Stimulated activated CD4-positive, alpha-beta T cell treated with anti-CD3 and anti-CD28 coated beads, TNF-alpha, amount 100 ng/mL, for 4 hours (primary cell): Measurements from ENCODE around the gene IMPG1.
"Not testable (repeated sequence)": the region's sequence is repeated elsewhere in the genome, so short reads cannot be mapped to it uniquely, and the experiment has no call there.

Experiments used
- DNase-seq, 3 experiments: peaks; one replicate each; pipeline ENCODE4 v3.0.0-alpha.2; 2020; ENCODE audit warnings: low read depth in 3 of 3

The IMPG1 gene

DNA sequence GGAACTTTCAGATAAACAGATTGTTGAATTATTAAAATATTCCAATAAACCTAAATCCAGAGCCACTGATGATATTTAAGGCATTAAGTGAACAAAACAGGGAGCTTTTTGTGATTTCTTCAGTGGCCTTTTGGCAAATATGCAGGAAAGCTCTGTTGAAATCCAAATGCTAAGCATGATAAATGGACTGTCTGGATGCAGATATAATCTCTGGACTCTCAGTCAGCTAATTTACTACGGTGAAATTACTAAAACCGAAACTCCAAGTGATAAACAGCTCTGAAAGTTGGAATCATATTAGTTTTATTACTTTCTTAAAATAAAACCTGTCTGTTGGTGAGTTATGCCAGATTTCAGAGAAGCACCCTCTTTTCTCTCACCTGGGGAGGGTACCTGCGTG lies 120.3 kb downstream of the IMPG1 start:
- no peak for DNase-seq

GRCh38 chr6:75947935-75948334 lies 124.5 kb downstream of the IMPG1 start:
- no peak for DNase-seq

GRCh38 chr6:75946146-75946831 lies 126.2 kb downstream of the IMPG1 start:
- no peak for DNase-seq

GRCh38 chr6:75943381-75943780 lies 129.1 kb downstream of the IMPG1 start:
- no peak for DNase-seq

DNA sequence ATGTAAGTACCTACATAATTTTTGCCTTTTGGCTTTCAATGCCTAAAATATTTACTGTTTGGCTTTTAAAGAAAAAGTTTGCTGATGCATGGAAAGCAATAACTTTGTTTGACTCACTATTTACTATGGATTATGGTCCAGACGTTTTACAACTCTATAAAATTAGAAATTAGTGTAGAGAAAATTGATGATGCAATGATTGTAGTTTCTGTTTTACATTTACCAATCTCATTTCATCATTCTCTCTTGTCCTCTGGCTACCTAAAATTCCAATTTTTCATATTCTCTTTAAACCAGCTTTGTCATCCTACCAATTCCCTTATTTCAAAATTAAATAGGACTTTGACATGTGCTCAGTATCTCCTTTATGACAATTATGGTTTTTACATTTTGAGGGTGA lies 131.0 kb downstream of the IMPG1 start:
- no peak for DNase-seq

GRCh38 chr6:75940564-75940963 lies 131.9 kb downstream of the IMPG1 start:
- no peak for DNase-seq

- no peak for DNase-seq
Measured at GRCh38 chr6:75937846-75938245, 134.6 kb downstream of the IMPG1 start.

- DNase-seq = no peak
Measured at GRCh38 chr6:75936682-75937081, 135.8 kb downstream of the IMPG1 start.

DNA sequence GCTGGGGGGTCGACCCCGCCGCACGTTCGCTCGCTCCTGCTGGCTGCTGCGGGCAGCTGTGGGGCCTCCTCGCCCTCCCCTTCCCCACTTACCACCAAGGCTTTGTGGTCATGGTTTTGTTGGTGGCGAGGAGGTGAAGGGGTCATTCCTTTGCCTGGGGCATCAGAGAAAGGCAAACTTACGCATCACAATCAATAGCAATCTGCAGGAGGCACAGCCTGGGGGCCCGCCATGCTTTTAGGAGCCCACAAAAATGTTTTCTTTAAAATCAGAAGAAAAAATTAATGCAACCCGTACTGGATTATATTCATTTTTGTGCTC lies 137.0 kb downstream of the IMPG1 start:
- no peak for DNase-seq

GRCh38 chr6:75934643-75935472 lies 137.6 kb downstream of the IMPG1 start:
- DNase-seq = no peak

DNA sequence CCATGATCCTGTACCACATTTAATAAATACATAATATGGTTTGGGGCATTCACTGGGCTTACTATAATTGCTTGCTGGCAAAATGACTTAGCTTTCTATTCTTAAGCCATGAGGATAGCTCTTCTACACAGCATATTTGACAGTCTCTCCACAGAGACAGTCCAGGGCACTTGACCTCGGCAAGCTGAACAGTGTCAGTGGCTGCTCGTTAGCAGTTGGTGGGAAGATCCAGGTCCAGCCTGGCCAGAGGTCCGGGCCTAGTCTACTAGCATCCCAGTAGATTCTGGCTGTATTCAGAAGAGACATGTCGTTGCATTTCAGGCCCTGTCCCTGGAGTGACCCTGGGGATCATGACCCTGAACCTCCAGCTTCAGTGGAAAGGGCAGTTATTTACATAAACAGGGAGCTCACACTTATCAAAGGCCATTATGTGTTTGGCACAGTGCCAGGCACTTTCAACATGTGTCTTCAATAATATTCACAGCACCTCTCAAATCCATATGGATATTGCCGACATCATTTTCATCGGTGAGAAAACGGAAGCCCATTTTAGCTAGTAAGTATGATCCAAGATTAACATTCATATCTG lies 139.0 kb downstream of the IMPG1 start:
- DNase-seq = no peak

- no peak for DNase-seq
Measured at GRCh38 chr6:75932067-75932466, 140.4 kb downstream of the IMPG1 start.

DNA sequence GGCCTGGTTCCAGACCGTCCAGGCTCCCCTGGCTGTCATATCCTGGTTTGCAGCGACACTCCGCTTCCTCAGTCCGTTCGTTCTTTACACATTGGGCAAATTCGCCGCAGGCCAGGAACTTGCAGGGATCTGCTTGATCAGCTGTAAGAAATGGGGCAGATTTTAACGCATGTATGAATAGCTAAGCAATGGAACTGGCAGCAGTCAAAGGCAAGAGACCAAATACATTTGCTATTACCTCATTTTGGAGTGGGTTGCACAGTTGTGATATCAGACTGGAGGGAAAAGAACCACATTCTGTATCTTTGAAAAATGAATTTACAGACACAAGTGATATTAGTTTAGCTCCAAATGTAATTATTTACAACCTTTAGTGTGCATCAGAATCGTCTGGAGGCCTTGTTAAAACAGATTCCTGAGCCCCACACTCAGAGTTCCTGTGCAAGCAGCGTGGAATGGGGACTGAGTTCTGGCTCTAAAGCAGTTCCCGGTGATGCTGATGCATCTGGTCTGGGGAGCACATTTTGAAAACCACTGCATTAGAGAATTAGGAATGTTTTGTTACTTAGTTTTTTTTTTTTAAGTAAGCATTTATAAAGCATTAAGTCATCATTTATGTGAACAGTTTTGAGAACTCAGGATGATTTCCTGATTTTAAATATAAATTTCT lies 141.3 kb downstream of the IMPG1 start:
- DNase-seq = no peak

GRCh38 chr6:75926293-75927168 lies 145.9 kb downstream of the IMPG1 start:
- DNase-seq = no peak

DNA sequence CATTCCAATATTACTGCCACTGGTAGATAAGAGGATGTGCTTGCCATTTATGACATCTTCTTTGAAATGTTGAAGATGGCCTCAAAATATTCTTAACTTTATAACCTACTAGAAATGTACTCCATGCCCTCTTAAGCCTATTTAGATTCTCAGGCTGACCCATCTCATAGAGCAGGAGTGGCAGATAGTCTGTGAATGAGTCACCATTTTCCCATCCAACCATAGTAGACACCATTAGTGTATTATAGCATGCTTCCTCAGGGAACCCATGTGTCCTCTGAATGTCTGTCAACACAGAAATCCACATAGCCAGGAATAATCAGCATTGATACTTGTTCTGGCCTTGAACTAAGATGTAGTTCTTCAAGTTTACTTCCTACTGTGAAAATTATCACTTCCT lies 150.2 kb downstream of the IMPG1 start:
- no peak for DNase-seq

- DNase-seq = no peak
Measured at GRCh38 chr6:75913040-75913439, 159.4 kb downstream of the IMPG1 start.

DNA sequence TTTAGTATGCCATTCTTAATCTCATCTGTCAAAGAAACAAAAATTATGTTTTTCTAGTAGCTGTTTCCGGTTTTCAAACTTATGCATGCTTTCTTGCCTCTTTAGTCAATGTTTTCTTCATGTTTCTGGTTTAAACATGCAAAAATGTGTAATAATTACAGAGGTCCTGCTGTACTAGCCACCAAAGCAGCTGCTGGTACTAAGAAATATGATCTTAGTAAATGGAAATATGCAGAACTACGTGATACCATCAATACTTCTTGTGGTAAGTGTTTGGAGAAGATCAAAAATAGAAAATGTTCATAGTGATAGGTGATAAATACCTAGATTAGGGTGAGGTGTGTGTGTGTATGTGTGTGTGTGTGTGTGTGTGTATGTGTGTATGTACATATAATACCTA lies 165.0 kb downstream of the IMPG1 start:
- DNase-seq = no peak

- DNase-seq = no peak
Measured at GRCh38 chr6:75906871-75907270, 165.6 kb downstream of the IMPG1 start.

DNA sequence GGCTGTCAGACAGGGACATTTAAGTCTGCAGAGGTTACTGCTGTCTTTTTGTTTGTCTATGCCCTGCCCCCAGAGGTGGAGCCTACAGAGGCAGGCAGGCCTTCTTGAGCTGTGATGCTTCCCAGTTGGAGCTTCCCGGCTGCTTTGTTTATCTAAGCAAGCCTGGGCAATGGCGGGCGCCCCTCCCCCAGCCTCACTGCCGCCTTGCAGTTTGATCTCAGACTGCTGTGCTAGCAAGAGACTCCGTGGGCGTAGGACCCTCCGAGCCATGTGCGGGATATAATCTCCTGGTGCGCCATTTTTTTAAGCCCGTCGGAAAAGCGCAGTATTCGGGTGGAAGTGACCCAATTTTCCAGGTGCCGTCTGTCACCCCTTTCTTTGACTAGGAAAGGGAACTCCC lies 167.3 kb downstream of the IMPG1 start:
- not testable (repeated sequence) for DNase-seq

- DNase-seq = not testable (repeated sequence)
Measured at GRCh38 chr6:75900216-75900615, 172.2 kb downstream of the IMPG1 start.

- no peak for DNase-seq
Measured at GRCh38 chr6:75896526-75896925, 175.9 kb downstream of the IMPG1 start.

DNA sequence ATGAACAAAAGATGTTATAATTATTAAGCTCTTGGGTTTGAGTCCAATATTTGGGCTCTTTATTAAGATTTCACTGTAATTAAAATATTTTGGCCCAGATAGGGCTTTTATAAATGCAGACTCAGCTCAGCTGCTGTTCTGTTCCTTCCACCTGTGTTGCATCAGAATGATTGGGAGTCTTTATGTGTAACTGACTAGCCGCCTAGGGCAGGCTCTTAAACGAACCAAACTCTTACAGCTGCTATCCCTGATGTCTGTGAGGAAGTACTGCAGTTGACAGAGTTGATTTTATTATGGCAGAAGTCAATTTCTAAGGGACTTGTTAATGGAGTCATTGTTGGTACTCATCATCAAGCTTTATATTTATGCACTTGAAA lies 178.7 kb downstream of the IMPG1 start:
- no peak for DNase-seq
